Activated effector memory CD4-positive, alpha-beta T cell treated with anti-CD3 and anti-CD28 coated beads, Interleukin-2, amount 50 U/mL, for 16 hours (primary cell): ENCODE results near the gene KIAA1755.

Experiments used
- DNase-seq: peaks from one replicate; pipeline ENCODE4 v3.0.0-alpha.2; 2020

KIAA1755 gene

GRCh38 chr20:38177201-38177600 lies 83.3 kb downstream of the KIAA1755 start:
- DNase-seq = no peak

DNA sequence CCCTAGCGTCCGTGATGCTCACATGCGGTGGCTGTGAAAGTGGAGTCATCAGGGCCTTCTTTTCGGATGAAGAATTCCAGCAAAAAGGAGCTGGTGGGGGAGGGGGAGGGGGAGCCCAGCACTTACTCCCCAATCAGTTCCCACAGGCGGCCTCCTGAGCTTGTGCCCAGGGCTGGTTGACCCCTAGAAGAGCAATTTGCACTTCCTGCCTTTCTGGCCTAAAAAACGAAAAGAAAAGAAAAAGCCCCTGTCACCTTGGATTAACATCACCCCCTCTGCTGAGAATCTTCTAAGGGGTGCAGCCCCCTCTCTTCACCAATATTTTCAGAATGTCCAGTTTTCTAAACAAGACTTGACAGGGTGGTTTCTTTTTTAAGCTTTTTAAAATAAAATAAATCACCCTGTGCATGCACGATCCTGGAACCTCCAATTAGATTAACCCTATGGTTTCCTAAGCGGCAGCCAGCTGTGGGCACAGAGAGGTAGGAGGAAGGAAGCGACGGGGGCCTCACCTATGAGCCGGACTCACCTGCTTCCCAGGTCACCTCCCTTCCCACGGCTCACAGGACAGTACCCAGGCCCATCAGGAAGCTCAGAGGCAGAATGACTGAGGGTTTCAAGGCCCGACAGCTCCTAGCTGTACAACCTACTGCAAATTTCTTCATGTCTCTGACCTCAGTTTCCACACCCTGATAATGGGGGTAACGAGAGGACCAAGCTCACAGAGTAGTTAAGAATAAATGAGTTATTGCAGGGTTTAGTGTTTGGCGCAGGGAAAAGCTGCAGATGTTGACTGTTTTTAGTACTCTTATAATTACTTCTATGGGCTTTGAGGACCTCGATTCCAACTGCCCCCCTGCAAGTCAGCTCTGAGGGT lies 85.0 kb downstream of the KIAA1755 start:
- no peak for DNase-seq

- DNase-seq = no peak
Measured at GRCh38 chr20:38173237-38174156, 87.0 kb downstream of the KIAA1755 start.

DNA sequence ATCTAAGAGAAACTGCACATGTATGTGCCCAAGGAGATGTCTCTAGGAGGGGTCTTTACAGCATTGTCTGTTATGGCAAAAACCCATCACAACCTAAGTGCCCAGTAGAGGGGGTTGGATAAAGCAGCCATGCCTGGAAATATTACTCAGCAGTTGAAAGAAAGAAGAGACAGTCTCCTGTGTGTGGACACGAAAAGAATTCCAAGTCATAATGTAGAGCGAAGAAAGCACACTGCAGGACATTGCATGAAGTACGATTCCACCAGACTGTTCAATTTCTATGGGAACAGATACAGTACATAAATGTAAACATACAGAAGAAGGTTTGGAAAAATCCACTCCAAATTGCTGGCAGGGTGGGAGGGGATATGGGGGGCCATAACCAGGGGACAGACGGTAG lies 88.1 kb downstream of the KIAA1755 start:
- no peak for DNase-seq

DNA sequence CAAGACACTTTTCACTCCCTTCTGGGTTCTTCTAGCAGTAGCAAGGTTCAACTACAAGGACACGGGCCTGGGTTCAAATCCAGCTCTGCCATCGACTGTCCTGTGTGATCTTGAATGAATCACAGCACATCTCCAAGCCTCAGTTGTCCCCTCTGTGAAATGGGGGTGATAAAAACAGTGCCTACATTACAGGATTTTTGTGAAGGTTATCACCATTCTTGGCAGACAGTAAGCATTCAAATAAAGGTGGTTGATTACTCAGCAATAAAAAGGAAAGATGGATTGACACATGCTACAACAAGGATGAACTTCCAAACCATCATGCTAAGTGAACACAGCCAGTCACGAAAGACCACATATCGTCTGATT lies 88.9 kb downstream of the KIAA1755 start:
- no peak for DNase-seq

DNA sequence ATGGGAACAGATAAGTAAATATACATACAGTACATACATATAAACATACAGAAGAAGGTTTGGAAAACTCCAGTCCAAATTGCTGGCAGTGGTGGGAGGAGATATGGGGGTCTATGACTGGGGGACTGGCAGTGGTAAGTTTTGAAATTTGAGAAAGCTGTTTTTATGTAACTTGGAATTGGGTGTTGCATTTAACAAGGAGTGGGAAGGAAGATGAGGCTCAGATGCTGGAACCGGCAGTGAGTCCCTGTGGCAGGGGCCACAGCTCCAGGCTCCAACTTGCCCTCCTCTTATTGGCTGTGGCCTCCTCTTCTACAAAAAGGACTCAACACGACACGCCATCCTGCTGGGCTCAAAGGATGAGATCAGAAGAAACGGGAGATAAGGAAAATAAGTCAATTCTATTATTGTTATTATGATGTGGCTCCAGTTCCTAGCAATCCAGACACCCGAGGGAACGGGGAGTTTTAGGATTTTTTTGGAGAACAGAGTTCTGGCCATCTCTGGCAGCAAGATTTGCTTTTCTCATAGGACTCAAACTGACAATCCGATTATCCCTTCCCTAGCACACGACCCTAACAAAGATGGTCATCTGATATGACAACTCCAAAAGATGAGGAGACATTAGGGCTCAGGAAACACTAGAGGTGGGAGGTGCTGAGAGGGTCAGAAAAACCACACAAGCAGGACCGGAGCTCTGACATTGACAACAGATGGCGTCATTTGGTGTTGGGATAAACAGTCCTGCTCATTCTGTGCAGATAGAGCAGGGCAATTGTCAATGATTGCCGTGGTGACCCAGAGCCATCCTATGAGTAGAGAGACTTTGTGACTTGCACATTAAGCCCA lies 89.5 kb downstream of the KIAA1755 start:
- DNase-seq = no peak

DNA sequence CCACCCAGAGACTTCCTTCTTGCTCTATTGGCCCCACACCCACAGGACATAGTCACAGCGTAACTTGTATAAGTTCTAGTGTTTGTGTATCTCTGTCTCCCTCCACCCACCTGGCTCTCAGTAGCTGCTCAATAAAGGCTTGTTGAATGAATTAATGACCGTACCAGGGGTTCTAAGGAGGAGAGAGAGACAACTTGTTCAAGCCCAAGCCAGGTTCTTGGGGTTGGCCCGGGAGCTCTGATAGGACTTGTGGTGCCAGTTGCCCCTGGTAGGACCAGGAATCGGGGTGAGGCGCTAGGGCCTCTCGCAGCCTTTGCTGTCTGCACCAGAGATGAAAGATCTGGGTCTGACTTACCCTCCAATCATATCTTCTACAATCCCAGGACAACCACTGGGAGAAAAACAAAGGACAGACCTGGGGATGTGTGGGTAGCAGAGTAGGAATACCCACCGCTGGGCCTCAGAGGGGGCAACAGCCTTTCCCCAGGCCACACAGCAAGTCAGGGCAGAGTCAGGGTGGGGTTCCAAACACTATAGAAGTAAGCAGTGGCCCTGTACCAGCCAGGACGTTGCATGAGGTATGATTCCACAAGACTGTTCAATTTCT lies 90.2 kb downstream of the KIAA1755 start:
- DNase-seq = no peak

DNA sequence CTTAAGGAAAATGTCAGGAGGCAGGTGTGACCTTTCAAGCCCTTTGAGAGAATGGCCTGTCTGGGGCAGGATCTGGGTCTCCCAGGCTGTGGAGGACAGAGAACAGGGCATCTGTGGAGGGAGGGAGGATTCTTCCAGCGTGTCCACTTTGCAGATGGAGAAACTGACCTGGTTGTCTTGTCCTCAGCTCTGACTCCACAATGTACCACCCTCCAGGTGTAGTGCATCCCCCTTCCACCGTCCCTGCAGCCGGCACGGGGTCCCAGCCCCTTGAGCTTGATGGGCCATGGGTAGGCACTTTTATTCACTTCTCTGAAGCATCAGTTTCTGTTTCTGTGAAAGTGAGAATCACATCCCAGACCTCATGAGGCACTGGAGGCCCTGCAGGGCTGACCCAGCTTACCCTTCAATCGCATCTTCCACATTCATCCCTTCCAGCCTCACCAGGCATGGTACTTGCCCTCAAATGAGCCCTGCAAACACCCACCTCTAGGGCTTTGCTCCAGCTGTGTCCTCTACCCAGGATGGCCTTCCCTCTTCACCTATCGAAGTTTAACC lies 90.8 kb downstream of the KIAA1755 start:
- no peak for DNase-seq

DNA sequence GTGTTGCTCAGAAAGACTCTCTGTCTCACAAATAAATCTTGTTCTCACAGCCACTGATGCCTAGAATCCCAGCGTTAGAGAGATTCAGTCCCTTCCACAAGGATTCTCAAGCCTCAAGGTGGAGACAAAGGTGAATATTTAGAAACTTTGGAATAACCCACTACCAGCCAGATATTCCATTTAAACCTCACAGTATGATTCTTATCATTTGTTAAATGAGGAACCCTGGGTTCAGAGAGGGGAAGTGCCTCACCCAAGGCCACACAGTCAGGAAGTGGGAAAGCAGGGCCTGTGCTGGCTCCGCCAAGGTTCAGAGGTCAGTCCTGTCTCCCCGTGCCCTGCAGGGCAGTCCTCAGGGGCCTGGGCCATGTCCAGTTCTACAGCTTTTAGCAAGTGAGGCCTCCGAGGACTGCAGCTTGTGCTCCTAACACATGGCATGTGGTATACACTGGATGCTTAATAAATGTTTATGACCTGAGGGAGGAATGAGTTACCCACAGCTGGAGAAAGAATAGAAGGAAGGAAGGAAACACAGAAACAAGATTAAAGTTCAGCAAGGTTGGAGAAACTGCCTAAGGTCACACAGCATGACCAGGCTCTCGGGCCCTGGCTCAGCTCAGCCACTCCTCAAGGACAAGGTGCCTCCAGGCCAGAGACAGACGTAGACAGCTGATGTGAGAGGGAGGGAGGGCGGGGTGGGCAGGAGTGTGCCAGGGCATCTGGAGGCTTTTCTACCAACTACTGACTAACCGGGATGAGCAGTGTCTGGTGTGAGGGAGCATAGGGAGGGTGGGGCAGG lies 91.5 kb downstream of the KIAA1755 start:
- no peak for DNase-seq

DNA sequence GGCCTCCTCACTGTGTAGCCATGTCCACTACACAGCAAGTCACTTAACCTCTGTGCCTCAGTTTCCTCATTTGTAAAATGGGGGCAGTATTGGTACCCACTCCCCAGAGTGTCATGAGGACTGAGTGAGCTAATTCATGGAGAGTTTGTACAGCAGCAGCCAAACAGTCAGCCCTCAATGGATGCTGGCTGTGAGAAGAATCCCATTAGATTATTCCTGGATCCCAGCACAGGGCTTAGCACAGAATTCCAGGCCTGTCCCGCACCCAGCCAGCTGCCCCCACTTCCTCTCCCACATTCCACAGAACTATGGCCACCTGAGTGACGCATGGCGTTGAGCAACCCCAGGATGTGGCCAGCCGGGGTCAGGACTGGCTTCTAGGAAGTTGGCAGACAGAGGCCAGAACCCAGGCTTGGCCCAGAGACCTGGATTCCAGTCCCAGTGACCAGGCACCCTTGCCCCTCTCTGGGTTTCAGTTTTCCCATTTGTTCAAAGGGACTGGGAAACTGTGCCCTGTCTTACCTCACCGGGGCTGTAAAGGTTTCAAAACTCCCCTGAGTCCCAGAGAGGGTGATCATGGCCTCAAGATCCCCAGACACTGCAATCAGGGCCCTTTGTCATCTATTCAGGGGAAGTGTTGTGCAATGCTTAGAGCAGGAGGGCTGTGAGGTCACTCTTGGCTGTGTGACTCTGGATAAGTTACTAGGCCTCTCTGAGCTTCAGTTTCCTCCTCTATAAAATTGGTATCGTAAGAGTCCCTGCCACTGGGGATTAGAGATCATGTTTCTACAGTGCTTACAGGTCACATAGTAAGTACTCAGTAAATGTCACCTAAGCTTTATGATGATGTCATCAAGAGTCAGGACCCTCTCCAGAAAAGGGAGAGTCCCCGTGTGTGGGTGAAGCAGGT lies 92.4 kb downstream of the KIAA1755 start:
- no peak for DNase-seq

GRCh38 chr20:38167328-38167850 lies 93.1 kb downstream of the KIAA1755 start:
- no peak for DNase-seq

GRCh38 chr20:38166703-38167233 lies 93.8 kb downstream of the KIAA1755 start:
- DNase-seq = no peak

DNA sequence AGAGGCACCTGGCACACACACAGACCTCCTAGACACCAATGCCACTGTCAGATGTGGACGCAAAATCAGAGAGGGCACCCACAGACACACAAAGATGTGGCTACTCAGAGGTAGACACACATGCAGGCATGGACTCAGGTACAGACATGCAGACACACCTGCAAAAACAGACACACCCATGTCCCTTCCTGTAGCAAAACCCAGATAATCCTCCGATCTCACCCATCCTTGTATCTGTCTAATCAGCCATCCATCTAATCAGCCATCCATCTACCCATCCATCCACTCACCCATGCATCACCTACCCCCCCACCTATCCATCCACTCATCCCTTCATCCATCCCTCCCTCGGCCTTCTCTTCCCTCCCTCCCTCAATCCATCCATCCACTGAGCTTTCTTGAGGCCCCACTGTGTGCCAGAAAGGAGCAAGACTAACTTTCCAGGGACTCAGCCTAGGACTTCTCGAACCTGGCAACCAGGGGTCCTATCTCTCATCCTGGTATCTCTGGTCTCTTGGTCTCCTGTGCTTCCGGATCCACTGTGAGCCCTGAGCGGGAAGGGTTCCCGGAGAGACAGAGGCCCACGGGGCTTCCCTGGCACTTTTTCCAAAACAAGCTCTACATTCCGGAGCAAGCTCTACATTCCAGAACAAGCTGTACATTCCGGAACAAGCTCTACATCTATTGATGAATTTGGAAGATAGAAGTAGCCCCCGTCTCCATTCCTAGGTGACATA lies 94.4 kb downstream of the KIAA1755 start:
- DNase-seq = no peak

DNA sequence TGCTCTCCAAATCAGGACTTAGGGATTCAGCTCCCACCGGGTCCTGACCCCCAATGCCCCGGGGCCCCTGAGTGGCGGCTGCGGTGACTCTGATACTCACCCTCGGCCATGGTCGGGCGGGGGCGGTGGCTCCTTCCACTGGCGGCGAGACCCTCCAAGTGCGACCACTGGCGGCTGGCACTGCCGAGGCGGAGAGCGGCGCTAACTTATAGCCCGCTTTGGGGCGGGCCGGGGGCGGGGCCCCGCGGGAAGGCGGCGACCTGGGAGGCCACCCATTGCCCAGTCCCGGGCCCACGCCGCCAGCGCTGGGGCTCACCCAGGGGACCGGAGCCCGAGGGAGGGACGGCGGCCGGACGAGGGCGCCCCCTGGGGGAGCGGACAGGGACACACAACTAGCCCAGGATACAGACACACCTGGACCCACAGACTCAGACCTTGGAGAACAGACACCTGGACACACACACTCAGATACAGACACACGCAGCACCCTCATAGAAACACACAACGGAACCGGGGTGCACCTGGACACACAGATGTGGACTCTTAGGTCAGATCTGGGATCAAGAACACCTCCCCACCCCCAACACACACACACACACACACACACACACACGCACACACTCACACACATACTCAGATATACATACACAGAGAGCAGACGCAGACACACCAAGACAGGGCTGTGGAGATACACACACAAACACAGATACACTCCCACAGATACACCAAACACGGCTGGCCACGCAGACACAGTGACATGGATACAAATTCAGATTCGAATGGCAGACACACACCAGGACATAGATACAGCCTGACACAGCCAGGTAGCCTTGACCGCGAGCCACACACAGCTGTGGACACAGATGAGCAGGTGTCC lies 95.2 kb downstream of the KIAA1755 start, which contains the start of gene TGM2:
Gene TGM2 (minus strand): TSS at position 182 of the 877 bp plus-strand sequence. CDS start 72 bp downstream, at position 110.
- DNase-seq = peak; percentile 76

- no peak for DNase-seq
Measured at GRCh38 chr20:38164624-38165088, 95.9 kb downstream of the KIAA1755 start.

GRCh38 chr20:38164069-38164468 lies 96.5 kb downstream of the KIAA1755 start:
- no peak for DNase-seq
